K562 (cell line): ENCODE data around the gene FIZ1. TPM values are rescaled to one million over a fixed set of nuclear protein-coding genes. Genes with fewer than 3 reads are reported as not detected.

Experiments used
- BRF1 ChIP-seq: IDR thresholded peaks from 3 replicates; pipeline ENCODE4 v1.6.1; 2011; ENCODE audit warnings: borderline replicate concordance, mild to moderate bottlenecking; ENCODE audit not compliant: insufficient read length; ENCODE audit errors: extremely low read depth
- CBX8 ChIP-seq: fragments of 200-600 bp; sonication (generic); IDR thresholded peaks from 2 replicates; pipeline ENCODE4 v1.6.1; 2012; ENCODE audit warnings: borderline replicate concordance, mixed run types, low read depth, mild to moderate bottlenecking, moderate library complexity, mixed read lengths, low read length, control low read depth, inconsistent platforms; ENCODE audit not compliant: poor library complexity, severe bottlenecking; ENCODE audit errors: extremely low read depth
- COPS2 ChIP-seq: fragments of 450-650 bp; conservative IDR thresholded peaks from 2 replicates; pipeline ENCODE4 v1.6.1; 2016; ENCODE audit warnings: mild to moderate bottlenecking, moderate library complexity
- CUX1 ChIP-seq: fragments of 200-800 bp; sonication (Bioruptor generic); IDR thresholded peaks from 2 replicates; pipeline ENCODE4 v1.6.1; 2016; ENCODE audit warnings: missing genetic modification characterization, missing compliant biosample characterization
- HDAC2 ChIP-seq: fragments of 450-650 bp; IDR thresholded peaks from 2 replicates; pipeline ENCODE4 v1.6.1; 2016; ENCODE audit warnings: mild to moderate bottlenecking
- HMG20B ChIP-seq: fragments of 250-450 bp; sonication (Bioruptor Pico); IDR thresholded peaks from 2 replicates; pipeline ENCODE4 v1.5.0; 2021; ENCODE audit warnings: mild to moderate bottlenecking
- HMGN3 ChIP-seq: IDR thresholded peaks from 2 replicates; pipeline ENCODE4 v1.6.1; 2011; ENCODE audit warnings: borderline replicate concordance, low read depth, mild to moderate bottlenecking, mixed read lengths, low read length; ENCODE audit not compliant: insufficient read length; ENCODE audit errors: extremely low read depth
- MCM7 ChIP-seq, 2 experiments: fragments of 450-650 bp; IDR thresholded peaks; 2 replicates each; pipeline ENCODE4 v1.6.1; 2016 to 2018
- NCOA6 ChIP-seq: fragments of 450-650 bp; IDR thresholded peaks from 2 replicates; pipeline ENCODE4 v1.6.1; 2017; ENCODE audit warnings: mild to moderate bottlenecking
- NFIC ChIP-seq: fragments of 450-650 bp; IDR thresholded peaks from 2 replicates; pipeline ENCODE4 v1.6.1; 2017; ENCODE audit warnings: mild to moderate bottlenecking, inconsistent platforms
- PRDM10 ChIP-seq: fragments of 450-650 bp; IDR thresholded peaks from 2 replicates; pipeline ENCODE4 v1.6.1; 2018; ENCODE audit not compliant: partially characterized antibody
- ZNF274 ChIP-seq: IDR thresholded peaks from 2 replicates; pipeline ENCODE4 v1.6.1; 2011; ENCODE audit warnings: low read depth, mild to moderate bottlenecking, low read length, moderate library complexity, borderline replicate concordance
- ZNF354B ChIP-seq: fragments of 250-450 bp; sonication (Bioruptor Pico); IDR thresholded peaks from 2 replicates; pipeline ENCODE4 v1.4.0; 2020
- polyA plus RNA-seq, 8 experiments: library from polyadenylated mRNA; depleted of rRNA in 4 of 8; stranded (reverse) in 5 of 8; unstranded in 3 of 8; fragments of >200 nt; fragmentation: Nextera tagmentation in 2 of 8; fragmentation: Illumina TruSeq in 1 of 8; extraction: Ambion mirVana in 2 of 8; extraction: Trizol in 1 of 8; gene quantifications; 2 replicates each; pipeline versions ENCODE4 v1.2.1 to v1.2.3, GENCODE V29; 2011 to 2014; ENCODE audit warnings: inconsistent platforms in 1 of 8, missing spikeins in 1 of 8
- total RNA-seq, 7 experiments: library from RNA; depleted of rRNA in 6 of 7; stranded (reverse); fragments of >200 nt in 6 of 7; fragmentation: Illumina TruSeq in 2 of 7; extraction: Trizol in 2 of 7; gene quantifications; 2 replicates each; pipeline versions ENCODE4 v1.2.1 to v1.2.3, GENCODE V29; 2011 to 2021; ENCODE audit warnings: low replicate concordance in 1 of 7
- TF ChIP-seq, protein P1 (sequence below): sonication (generic); formaldehyde crosslinking; IDR thresholded peaks from 2 replicates; pipeline ENCODE4 v1.8.0; 2022; ENCODE audit warnings: missing genetic modification reagents, mild to moderate bottlenecking, borderline replicate concordance
- TF ChIP-seq, protein P2 (sequence below): sonication (generic); formaldehyde crosslinking; IDR thresholded peaks from 2 replicates; pipeline ENCODE4 v1.5.0; 2020; ENCODE audit warnings: missing genetic modification reagents

Gene FIZ1
- total and polyA plus RNA-seq, 9 of the 15 experiments (the other 6 are each of a cell fraction or from before 2014, with no cell fraction given) = 0.79 to 17.5 (median 5.5) TPM

- TF ChIP-seq, protein P1, sequence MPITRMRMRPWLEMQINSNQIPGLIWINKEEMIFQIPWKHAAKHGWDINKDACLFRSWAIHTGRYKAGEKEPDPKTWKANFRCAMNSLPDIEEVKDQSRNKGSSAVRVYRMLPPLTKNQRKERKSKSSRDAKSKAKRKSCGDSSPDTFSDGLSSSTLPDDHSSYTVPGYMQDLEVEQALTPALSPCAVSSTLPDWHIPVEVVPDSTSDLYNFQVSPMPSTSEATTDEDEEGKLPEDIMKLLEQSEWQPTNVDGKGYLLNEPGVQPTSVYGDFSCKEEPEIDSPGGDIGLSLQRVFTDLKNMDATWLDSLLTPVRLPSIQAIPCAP (CRISPR knock-in tag) = peak; percentile 93
- TF ChIP-seq PRDM10 (no peak), ZNF354B (CRISPR knock-in tag) (no peak), NFIC (no peak), HMG20B (CRISPR knock-in tag) (no peak), HDAC2 (peak; percentile 71; the same call in 1 of the 2 replicates), CUX1 (no peak), HMGN3 (no peak), ZNF274 (no peak), CBX8 (no peak), NCOA6 (no peak), BRF1 (no peak), COPS2 (no peak), MCM7 (IDR thresholded peaks at IDR 0.05) (no peak)
- TF ChIP-seq, protein P2, sequence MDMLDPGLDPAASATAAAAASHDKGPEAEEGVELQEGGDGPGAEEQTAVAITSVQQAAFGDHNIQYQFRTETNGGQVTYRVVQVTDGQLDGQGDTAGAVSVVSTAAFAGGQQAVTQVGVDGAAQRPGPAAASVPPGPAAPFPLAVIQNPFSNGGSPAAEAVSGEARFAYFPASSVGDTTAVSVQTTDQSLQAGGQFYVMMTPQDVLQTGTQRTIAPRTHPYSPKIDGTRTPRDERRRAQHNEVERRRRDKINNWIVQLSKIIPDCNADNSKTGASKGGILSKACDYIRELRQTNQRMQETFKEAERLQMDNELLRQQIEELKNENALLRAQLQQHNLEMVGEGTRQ (CRISPR knock-in tag) = no peak
These were observed 18.0 kb downstream of the FIZ1 start (continued) for GRCh38 chr19:55581145-55581822.
